Keratinocyte (primary cell): ENCODE results near the gene FAM3A.

Experiments used
- CTCF ChIP-seq, 3 experiments: IDR thresholded peaks in 1 of 3; conservative IDR thresholded peaks in 1 of 3; optimal IDR thresholded peaks in 1 of 3; 2 replicates in 2 of 3; 3 replicates in 1 of 3; pipeline versions ENCODE3 to v1.5.1; 2011; ENCODE audit warnings: low read length in 3 of 3, mild to moderate bottlenecking in 3 of 3, moderate library complexity in 2 of 3, control low read depth in 1 of 3, inconsistent platforms in 1 of 3; ENCODE audit not compliant: insufficient read depth in 2 of 3; ENCODE audit errors: extremely low read depth in 1 of 3
- EZH2 ChIP-seq: IDR thresholded peaks from one replicate; pipeline ENCODE4 v1.6.1; 2012; ENCODE audit warnings: inconsistent platforms, mild to moderate bottlenecking, low read length, moderate library complexity

GRCh38 chrX:154471839-154472684 lies 44.0 kb downstream of the FAM3A start:
- no peak for TF ChIP-seq EZH2
- TF ChIP-seq CTCF (optimal IDR thresholded peaks at IDR 0.05 in 1 of 3, IDR thresholded peaks at IDR 0.05 in 1 of 3, conservative IDR thresholded peaks at IDR 0.05 in 1 of 3; ENCODE audit: extremely low read depth in 1 of 3, insufficient read depth in 2 of 3, low read length in 3 of 3) = no peak
